GM12801 (cell line): ENCODE results near the gene PCSK7.

ENCODE experiments used
- TF ChIP-seq, protein P1 (sequence below): IDR thresholded peaks from one replicate; pipeline ENCODE4 v1.5.1; 2011; ENCODE audit warnings: control low read depth; ENCODE audit not compliant: insufficient read length; ENCODE audit errors: extremely low read depth

Gene PCSK7

DNA sequence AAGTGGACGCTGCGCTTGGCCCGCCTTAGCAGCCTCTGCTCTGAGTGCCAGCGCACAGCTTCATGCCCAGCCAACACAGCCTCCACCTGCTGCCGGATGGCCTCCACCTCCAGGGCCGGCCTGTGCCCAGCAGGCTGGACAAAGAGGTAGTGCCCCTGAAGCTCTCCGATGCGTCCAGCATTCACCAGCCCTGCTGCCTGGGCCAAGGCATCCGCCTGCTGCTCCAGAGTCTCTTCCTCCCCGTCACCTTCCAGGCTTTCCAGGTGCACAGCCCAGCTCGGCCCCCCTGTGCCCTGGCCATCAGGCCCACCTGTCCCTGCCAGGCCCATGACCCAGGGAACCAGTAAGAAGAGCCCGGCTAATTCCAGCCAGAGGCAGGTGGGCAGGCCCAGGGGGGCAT, 2.5 kb downstream of the PCSK7 start:
- TF ChIP-seq, protein P1, sequence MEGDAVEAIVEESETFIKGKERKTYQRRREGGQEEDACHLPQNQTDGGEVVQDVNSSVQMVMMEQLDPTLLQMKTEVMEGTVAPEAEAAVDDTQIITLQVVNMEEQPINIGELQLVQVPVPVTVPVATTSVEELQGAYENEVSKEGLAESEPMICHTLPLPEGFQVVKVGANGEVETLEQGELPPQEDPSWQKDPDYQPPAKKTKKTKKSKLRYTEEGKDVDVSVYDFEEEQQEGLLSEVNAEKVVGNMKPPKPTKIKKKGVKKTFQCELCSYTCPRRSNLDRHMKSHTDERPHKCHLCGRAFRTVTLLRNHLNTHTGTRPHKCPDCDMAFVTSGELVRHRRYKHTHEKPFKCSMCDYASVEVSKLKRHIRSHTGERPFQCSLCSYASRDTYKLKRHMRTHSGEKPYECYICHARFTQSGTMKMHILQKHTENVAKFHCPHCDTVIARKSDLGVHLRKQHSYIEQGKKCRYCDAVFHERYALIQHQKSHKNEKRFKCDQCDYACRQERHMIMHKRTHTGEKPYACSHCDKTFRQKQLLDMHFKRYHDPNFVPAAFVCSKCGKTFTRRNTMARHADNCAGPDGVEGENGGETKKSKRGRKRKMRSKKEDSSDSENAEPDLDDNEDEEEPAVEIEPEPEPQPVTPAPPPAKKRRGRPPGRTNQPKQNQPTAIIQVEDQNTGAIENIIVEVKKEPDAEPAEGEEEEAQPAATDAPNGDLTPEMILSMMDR, result no peak

DNA sequence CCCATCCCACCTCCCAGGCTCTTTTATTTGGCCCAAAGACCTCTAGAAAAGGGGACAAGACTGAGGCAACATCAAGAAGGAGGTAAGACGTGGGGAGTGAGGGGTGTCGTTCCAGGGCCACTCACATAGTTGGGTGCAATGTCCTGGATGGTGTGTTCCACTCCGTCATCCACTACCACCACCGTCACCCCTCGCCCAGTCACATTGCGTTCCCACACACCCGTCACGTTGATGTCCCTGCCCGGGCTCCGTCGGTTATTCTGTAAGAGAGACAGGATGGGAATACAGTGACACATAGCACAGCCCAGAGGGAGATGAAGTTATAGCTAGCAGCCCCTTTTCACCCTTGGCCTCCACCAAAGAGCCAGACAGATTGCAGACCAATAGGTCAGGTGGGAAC, 3.8 kb downstream of the PCSK7 start:
- TF ChIP-seq, protein P1, result no peak

DNA sequence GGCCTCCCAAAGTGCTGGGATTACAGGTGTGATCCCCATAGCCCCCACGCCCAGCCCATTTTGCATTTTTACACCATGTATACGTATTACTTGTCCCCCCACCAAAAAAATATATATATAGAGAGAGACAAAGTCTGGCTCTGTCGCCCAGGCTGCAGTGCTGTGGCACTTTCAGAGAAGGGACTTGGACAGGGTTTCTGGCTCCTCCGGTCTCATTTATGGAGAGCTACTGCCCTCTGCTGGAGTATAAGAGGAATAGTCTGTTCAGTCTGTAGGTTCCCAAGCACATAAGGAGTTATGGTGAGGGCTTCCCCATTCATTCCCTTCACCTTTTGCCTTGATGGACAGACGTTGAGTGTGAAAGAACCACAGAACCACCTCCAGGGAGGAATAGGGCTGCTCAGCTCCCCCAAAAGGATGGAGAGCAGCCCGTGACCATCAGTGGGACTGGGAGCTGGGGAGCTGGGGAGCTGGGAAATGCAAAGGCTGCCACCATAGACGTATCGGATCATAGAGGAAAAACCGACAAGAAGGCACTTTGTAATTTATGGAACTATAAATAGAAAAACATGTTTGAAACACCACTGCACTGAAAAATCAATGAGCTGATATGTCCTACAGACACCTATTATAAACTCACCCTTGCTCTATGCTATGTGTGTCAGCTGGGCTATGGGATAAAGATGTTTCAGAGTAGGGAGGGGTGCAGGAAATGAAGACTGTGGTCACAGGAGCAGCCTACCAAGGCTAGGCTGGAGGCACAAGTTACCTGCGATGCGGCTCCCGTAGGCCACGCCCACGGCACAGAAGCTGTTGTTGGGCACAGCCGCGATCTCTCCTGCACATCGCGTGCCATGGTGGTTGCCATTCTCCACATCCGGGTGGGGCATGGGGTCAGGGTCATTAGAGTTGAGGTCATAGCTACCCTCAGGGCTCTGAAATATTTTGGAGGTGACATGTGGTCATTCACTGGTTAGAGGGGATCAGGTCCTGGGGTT, 5.2 kb downstream of the PCSK7 start:
- TF ChIP-seq, protein P1, result no peak

DNA sequence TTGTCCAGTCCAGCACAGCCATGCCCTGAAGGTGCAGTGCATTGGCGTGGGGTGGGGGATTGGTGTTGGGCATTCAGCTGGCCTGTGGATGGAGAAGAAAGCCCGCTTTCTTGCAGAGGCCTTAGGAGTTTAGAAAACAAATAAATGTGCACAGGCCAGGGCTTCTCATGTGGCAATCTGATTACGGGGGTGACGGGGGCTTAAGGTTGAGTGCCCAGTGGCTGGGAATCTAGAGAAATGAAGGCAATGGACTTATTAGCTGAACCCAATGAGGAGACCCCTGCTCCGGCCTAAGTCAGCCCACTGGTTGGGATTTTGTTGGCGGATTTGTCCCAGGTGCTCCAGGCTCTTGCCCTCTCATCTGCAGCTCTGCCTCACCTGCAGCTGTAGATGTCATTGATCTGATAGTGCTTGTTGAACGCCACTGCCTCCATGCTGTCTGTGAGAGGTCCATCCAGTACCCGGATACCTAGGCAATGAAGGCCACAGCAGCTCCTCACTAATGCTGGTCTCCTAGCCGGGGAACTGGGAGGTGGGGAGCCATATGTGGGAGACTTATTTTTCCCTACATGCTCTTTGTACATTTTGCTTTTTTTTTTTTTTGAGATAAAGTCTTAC, 6.2 kb downstream of the PCSK7 start:
- TF ChIP-seq, protein P1, result no peak

DNA sequence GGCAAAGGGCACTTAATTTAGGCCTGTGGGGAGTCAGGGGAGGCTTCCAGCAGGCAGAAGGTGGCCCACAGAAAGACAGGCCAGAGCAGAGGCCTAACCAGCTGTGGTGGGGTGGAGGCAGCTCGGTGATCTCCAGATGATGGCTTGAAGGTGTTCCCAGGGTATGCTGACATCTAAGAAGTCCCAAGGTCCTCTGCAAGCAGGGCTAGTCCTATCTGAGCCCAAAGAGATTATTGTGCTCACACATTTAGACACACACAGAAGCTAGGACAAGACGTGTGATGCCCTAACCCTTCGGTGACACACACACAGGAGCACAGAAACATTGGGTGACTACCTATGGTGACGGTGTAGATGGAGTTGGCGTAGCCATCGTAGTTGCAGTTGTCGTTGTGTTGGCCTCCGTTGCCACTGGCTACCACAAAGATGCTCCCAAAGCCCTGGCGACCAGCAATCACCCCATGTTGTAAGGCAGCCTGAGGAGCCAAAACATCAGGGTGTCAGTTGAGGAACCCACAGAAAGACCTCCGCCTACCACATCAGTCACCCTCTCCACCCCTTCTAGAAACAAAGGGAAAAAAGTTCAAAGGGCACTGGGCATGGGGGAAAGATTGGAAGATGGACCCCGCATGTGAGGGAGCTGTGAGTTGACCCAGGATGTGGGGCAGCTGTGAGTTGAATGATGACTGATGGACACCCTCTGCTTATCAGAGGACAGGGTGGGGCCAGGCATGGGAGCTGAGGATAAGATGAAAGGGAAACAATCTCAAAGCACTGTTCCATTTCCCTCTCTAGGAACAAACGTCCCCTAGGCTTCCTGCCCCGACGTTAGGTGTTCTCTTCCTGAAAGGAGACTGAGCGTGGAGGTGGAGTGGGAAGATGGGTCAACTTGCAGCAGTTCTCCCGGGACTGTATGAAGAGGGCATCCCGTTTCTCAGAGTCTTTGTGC, 7.9 kb downstream of the PCSK7 start:
- TF ChIP-seq, protein P1, result no peak

DNA sequence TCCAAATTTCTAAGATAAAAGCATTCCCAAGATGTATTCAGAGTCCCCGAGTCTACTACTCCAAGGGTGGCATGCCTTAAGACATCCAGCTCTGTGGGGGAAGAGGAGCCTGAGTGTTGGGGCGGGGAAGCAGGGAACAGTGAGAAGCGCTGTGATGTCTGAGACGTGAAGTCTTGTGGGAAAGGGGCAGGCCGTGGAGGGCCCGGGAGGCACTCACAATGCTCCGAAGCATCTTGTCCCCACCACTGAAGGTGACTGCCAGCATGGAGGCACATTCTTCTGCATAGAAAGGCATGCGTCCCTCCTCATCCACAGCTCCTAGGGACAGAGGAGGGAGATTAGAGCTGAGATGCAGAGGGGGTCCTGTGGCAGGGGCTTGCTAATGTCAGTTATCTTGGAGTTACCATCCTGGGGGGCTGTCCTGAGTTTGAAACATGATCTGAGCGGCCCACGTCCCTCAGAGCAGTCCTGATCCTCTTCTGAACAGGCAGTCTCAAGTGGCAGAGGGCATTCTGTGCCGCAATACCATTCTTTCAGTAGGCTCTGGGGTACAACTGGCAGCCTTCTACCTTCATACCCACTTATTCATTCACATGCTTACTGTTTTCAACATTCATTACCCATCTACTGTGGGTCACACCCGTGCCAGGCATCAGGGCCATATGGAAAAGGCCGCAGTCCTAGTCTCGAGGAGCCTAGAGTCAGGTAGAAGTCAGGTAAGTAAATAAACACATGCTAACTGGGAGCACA, 8.7 kb downstream of the PCSK7 start:
- TF ChIP-seq, protein P1, result no peak
